ENCODE measurements around the gene PIF1. TPM values are rescaled to one million over a fixed set of nuclear protein-coding genes. Genes with fewer than 3 reads are reported as not detected.

Gene PIF1
- total RNA-seq, 1 experiment from 2014 or later, result 74.4 TPM

DNA sequence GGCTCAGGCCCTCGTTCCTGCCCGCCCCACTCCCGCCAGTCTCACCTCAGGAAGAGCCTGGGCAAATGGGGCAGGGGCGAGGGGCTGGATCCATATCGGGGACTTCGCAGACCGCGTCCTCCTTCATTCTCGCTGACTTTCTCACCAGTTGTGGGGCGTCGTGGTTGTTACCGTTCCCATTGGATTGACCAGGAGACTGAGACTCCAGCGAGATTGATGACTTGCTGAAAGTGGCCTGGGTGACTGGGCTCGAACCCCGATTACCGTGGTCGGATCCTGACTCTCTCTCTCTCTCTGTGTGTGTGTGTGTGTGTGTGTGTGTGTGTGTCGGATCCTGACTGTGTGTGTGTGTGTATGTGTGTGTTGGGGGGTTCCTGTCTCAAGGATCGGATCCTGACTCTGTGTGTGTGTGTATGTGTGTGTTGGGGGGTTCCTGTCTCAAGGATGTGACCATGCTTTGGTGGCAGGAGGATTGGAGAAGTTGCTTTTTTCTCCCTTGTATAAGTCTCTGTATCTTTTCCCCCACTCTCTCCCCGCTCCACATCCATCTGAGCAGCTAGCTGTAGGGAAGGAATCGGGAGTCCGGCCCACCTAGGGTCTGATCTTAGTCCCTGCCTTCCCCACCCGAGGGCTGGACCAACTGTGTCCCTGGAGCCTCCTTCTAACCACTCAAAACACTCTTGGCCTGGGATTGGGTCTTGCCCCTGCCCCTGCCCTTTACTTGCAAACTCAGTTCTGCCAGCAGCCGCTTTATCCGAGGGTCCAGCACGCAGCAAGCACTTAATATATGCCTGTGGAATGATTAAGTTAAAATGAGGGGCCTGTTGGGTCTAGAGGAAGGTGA lies 16.9 kb upstream of the PIF1 start:
- no peak for DNase-seq
- Mint-ChIP-seq H3K36me3 (ENCODE audit: insufficient read depth in 1 of 3, low read depth in 3 of 3) (peaks cover 3 to 7% (median 5%) of the 10 kb centered on the region in 3 experiments; a peak in 6 of 7 replicates), H3K4me3 (peak overlapping the region; percentile 90 to 99), H3K27ac (peak overlapping the region; percentile 64 to 96 (median 93); a peak in 6 of 7 replicates), H3K4me1 (peaks cover 51 to 62% of the 10 kb centered on the region in 2 experiments), H3K9me3 (no peaks in the 10 kb centered on the region), H3K27me3 (ENCODE audit: low read depth) (no peaks in the 10 kb centered on the region; the same call in 1 of the 2 replicates)
- Histone ChIP-seq H3K79me1 (ENCODE audit: insufficient read depth, low read depth, low read length, poor library complexity, severe bottlenecking) (peaks cover 10% of the 10 kb centered on the region), H3K4ac (ENCODE audit: low read depth, low read length) (no peak overlapping the region), H3K4me1 (ENCODE audit: insufficient read depth, low read length) (no peaks in the 10 kb centered on the region; the same call in 1 of the 2 replicates), H3K56ac (ENCODE audit: insufficient read length, low read depth, low read length) (no peak overlapping the region), H3T11ph (ENCODE audit: low read length) (no peak overlapping the region), H3K23ac (ENCODE audit: insufficient read length, low read depth, low read length) (no peak overlapping the region), H3K18ac (ENCODE audit: insufficient read length, low read depth, low read length) (peak overlapping the region; percentile 32), H4K20me1 (ENCODE audit: control insufficient read depth, insufficient read depth, insufficient read length) (peaks cover 2% of the 10 kb centered on the region), H3K14ac (ENCODE audit: insufficient read depth, low read length) (peak overlapping the region; percentile 66; the same call in 1 of the 2 replicates), H3K79me2 (ENCODE audit: insufficient read depth, low read length) (peaks cover 26% of the 10 kb centered on the region; the same call in 1 of the 2 replicates), H4K8ac (replicated peaks; ENCODE audit: insufficient read length, low read depth, low read length) (no peak overlapping the region), H3K4me2 (ENCODE audit: insufficient read depth, insufficient read length, low read length) (peak overlapping the region; percentile 88), H4K91ac (ENCODE audit: insufficient read length, low read depth, low read length) (no peak overlapping the region), H3K9ac (ENCODE audit: extremely low read depth, insufficient read length, low read length) (peak overlapping the region; percentile 90), H3K27me3 (ENCODE audit: insufficient read depth, low read length) (0 out of 2 replicates have a peak, but pooled peaks cover 2% of the 10 kb centered on the region), H2AFZ (ENCODE audit: low read length) (no peak overlapping the region), H2BK12ac (ENCODE audit: insufficient read length, low read depth, low read length) (no peak overlapping the region), H3K27ac (ENCODE audit: insufficient read length, low read depth, low read length) (no peak overlapping the region), H2BK120ac (ENCODE audit: low read depth, low read length, poor library complexity, severe bottlenecking) (no peak overlapping the region), H2BK5ac (ENCODE audit: insufficient read length, low read length) (no peak overlapping the region), H2BK20ac (ENCODE audit: low read depth, low read length, poor library complexity, severe bottlenecking) (no peak overlapping the region), H4K5ac (ENCODE audit: insufficient read length, low read depth, low read length) (no peak overlapping the region), H3K23me2 (ENCODE audit: insufficient read length, low read depth, low read length, poor library complexity, severe bottlenecking) (peaks cover 16% of the 10 kb centered on the region), H3K9me3 (ENCODE audit: control insufficient read depth, low read depth, low read length) (no peaks in the 10 kb centered on the region), H2AK5ac (ENCODE audit: insufficient read length, low read length) (no peak overlapping the region), H2BK15ac (ENCODE audit: low read depth, low read length) (no peak overlapping the region)
- no peak for TF ChIP-seq CTCF (conservative IDR thresholded peaks at IDR 0.05)
- WGBS (ENCODE audit: extremely low coverage, insufficient read length, low lambda C conversion rate), result no CpG with 5 or more reads among the region's 26 CpGs

Data from H9 (cell line).